AG09319 (cell line): Measurements from ENCODE around the gene C1orf50.

Experiments
- DNase-seq: peaks from one replicate; pipeline ENCODE4 v3.0.0-alpha.2; 2010; ENCODE audit warnings: low read depth; ENCODE audit errors: extremely low read depth
- CTCF ChIP-seq: IDR thresholded peaks from 2 replicates; pipeline ENCODE4 v1.5.1; 2011; ENCODE audit warnings: low read depth, mild to moderate bottlenecking, inconsistent platforms, low read length, moderate library complexity

Gene C1orf50

GRCh38 chr1:42765269-42765668 lies 1.8 kb upstream of the C1orf50 start:
- TF ChIP-seq CTCF: no peak
- no peak for DNase-seq

GRCh38 chr1:42765832-42766740 lies 963 bp upstream of the C1orf50 start:
- peak; percentile 45 for DNase-seq
- TF ChIP-seq CTCF: peak; percentile 68

- DNase-seq: no peak
- no peak for TF ChIP-seq CTCF
Observed at GRCh38 chr1:42767510-42768000, 506 bp downstream of the C1orf50 start.

- no peak for TF ChIP-seq CTCF
- DNase-seq: no peak
Observed at GRCh38 chr1:42768172-42768571, 1.1 kb downstream of the C1orf50 start.

- no peak for TF ChIP-seq CTCF
- DNase-seq: no peak
Observed at GRCh38 chr1:42769811-42770210, 2.8 kb downstream of the C1orf50 start.

- DNase-seq: no peak
- TF ChIP-seq CTCF: no peak
Observed at GRCh38 chr1:42773420-42773819, 6.4 kb downstream of the C1orf50 start.

- DNase-seq: no peak
- no peak for TF ChIP-seq CTCF
Observed at GRCh38 chr1:42774928-42775526, 8.0 kb downstream of the C1orf50 start.
